ENCODE measurements around the gene NDE1.

DNA sequence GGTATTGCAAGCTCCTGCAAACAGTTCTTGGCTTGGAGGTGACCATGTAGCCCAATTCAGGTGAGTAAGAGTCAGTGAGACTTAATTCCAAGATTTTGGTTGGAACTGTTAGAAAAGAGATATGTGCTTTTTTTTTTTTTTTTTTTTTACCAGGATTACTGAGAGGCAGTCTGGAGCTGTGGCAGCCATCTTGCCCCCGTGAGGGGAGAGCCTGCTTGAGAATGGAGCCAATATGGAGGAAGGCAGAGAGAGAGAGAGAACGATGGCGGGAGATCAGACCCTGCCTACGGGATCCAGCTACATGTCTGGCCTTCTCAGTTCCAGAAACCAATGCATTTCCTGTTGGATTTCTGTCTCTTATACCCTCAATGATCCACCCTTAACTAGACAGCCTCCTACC lies 109.0 kb downstream of the NDE1 start:
- TF ChIP-seq, protein P1, sequence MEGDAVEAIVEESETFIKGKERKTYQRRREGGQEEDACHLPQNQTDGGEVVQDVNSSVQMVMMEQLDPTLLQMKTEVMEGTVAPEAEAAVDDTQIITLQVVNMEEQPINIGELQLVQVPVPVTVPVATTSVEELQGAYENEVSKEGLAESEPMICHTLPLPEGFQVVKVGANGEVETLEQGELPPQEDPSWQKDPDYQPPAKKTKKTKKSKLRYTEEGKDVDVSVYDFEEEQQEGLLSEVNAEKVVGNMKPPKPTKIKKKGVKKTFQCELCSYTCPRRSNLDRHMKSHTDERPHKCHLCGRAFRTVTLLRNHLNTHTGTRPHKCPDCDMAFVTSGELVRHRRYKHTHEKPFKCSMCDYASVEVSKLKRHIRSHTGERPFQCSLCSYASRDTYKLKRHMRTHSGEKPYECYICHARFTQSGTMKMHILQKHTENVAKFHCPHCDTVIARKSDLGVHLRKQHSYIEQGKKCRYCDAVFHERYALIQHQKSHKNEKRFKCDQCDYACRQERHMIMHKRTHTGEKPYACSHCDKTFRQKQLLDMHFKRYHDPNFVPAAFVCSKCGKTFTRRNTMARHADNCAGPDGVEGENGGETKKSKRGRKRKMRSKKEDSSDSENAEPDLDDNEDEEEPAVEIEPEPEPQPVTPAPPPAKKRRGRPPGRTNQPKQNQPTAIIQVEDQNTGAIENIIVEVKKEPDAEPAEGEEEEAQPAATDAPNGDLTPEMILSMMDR (IDR thresholded peaks at IDR 0.05): no peak
- no peak for TF ChIP-seq POLR2A (IDR thresholded peaks at IDR 0.05)
- TF ChIP-seq EP300 (IDR thresholded peaks at IDR 0.05): no peak
- no peak for TF ChIP-seq POLR2AphosphoS5 (IDR thresholded peaks at IDR 0.05)

All from stomach (tissue), 4 donors.